ENCODE measurements around the gene COPZ1.

DNA sequence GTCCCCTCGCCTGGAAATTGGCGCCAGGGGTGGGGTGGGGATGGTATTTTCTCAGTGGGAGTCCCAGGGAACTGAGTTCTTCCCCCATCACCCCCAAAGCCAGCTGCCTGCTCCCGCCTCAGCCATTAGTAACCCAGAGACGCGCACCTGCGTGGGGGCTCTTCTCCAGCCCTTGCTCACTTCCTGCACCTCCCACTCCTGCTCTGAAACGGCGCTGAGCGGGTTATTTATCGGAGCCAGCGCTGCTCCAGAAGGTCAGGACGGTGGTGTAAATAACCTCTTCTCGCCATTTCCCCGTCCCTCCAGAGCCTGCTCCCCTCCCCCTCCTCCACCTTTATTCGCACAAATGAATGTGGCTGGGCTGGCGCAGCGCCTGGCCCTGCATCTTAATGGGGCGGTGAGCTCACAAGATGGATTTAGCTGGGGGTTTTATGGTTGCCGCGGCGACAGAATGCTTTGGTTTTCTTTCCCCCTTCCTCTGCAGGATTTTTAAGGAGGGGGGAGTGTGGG is 27.1 kb downstream of the COPZ1 start:
- TF ChIP-seq POLR2AphosphoS5 (IDR thresholded peaks at IDR 0.05) = no peak
- TF ChIP-seq, protein P1, sequence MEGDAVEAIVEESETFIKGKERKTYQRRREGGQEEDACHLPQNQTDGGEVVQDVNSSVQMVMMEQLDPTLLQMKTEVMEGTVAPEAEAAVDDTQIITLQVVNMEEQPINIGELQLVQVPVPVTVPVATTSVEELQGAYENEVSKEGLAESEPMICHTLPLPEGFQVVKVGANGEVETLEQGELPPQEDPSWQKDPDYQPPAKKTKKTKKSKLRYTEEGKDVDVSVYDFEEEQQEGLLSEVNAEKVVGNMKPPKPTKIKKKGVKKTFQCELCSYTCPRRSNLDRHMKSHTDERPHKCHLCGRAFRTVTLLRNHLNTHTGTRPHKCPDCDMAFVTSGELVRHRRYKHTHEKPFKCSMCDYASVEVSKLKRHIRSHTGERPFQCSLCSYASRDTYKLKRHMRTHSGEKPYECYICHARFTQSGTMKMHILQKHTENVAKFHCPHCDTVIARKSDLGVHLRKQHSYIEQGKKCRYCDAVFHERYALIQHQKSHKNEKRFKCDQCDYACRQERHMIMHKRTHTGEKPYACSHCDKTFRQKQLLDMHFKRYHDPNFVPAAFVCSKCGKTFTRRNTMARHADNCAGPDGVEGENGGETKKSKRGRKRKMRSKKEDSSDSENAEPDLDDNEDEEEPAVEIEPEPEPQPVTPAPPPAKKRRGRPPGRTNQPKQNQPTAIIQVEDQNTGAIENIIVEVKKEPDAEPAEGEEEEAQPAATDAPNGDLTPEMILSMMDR (IDR thresholded peaks at IDR 0.05) = no peak

Data from breast epithelium (tissue), 3 donors.